ENCODE measurements around the gene MAMDC4. TPM values are rescaled to one million over a fixed set of nuclear protein-coding genes. Genes with fewer than 3 reads are reported as not detected.
A peak's percentile ranks its signal among the peaks of the same experiment; 100 is the strongest.

The MAMDC4 gene
- total RNA-seq, 2 experiments from 2014 or later: 11.7 to 14.2 TPM

- Histone ChIP-seq H4K20me1 (ENCODE audit: insufficient read depth, low read length) (no peaks in the 10 kb centered on the region), H2AFZ (ENCODE audit: low read length) (no peak overlapping the region), H3K4me3 (ENCODE audit: low read depth, low read length, poor library complexity, severe bottlenecking) (peak overlapping the region; percentile 87), H3K9me3 (ENCODE audit: low read length) (no peaks in the 10 kb centered on the region), H3K79me2 (ENCODE audit: insufficient read depth, low read depth, low read length) (no peaks in the 10 kb centered on the region), H3K9me2 (ENCODE audit: insufficient read depth, low read length) (no peaks in the 10 kb centered on the region), H3K27ac (ENCODE audit: low read depth, low read length, poor library complexity, severe bottlenecking) (no peak overlapping the region), H3K4me2 (ENCODE audit: low read length) (peak overlapping the region; percentile 76), H3K36me3 (ENCODE audit: insufficient read depth, low read length) (peaks cover 4% of the 10 kb centered on the region), H3K4me1 (ENCODE audit: insufficient read depth, low read length, poor library complexity, severe bottlenecking) (peaks cover 10% of the 10 kb centered on the region)
- BruUV-seq (replicated peaks): no TSS peak
- intact Hi-C loops (cut with micrococcal nuclease; ENCODE audit: unreplicated experiment): loop anchor here (1.0 to 2.0 kb wide), 3 partner anchors 16 to 41 kb away; partner anchors contain the start of genes EDF1 and TRAF2
- ChIA-PET CTCF (ENCODE audit: unreplicated experiment) (no interaction called here), POLR2A (no interaction called here)
- no peak for TF ChIP-seq EZH2phosphoT487 (IDR thresholded peaks at IDR 0.05; ENCODE audit: borderline replicate concordance, low read depth, low read length)
- TF ChIP-seq CTCF (conservative IDR thresholded peaks at IDR 0.05; ENCODE audit: low read length): no peak
- DNase-seq (ENCODE audit: low spot score): no peak
These were observed 1.9 kb upstream of the MAMDC4 start for GRCh38 chr9:136849960-136850865.

GRCh38 chr9:136850866-136851775 lies 1.0 kb upstream of the MAMDC4 start:
- TF ChIP-seq EZH2phosphoT487 (IDR thresholded peaks at IDR 0.05; ENCODE audit: borderline replicate concordance, low read depth, low read length) (no peak), CTCF (conservative IDR thresholded peaks at IDR 0.05; ENCODE audit: low read length) (no peak)
- ChIA-PET CTCF (ENCODE audit: unreplicated experiment) (no interaction called here), POLR2A (no interaction called here)
- Histone ChIP-seq H3K4me3 (ENCODE audit: low read depth, low read length, poor library complexity, severe bottlenecking) (no peak overlapping the region), H3K79me2 (ENCODE audit: insufficient read depth, low read depth, low read length) (no peaks in the 10 kb centered on the region), H3K4me1 (ENCODE audit: insufficient read depth, low read length, poor library complexity, severe bottlenecking) (peaks cover 10% of the 10 kb centered on the region), H3K9me2 (ENCODE audit: insufficient read depth, low read length) (no peaks in the 10 kb centered on the region), H2AFZ (ENCODE audit: low read length) (no peak overlapping the region), H3K4me2 (ENCODE audit: low read length) (no peak overlapping the region), H3K36me3 (ENCODE audit: insufficient read depth, low read length) (peaks cover 4% of the 10 kb centered on the region), H4K20me1 (ENCODE audit: insufficient read depth, low read length) (no peaks in the 10 kb centered on the region), H3K27ac (ENCODE audit: low read depth, low read length, poor library complexity, severe bottlenecking) (no peak overlapping the region), H3K9me3 (ENCODE audit: low read length) (no peaks in the 10 kb centered on the region)
- intact Hi-C loops (cut with micrococcal nuclease; ENCODE audit: unreplicated experiment): no loop called here
- no TSS peak for BruUV-seq (replicated peaks)
- DNase-seq (ENCODE audit: low spot score): no peak
